GM18867 (cell line): ENCODE data around the gene SERP2.

ENCODE experiments used
- ATAC-seq: cut with Tn5 transposase; IDR thresholded peaks from one replicate; pipeline ENCODE4 v1.9.1; 2021; ENCODE audit warnings: mild to moderate bottlenecking, moderate library complexity; ENCODE audit not compliant: unreplicated experiment

SERP2 gene

DNA sequence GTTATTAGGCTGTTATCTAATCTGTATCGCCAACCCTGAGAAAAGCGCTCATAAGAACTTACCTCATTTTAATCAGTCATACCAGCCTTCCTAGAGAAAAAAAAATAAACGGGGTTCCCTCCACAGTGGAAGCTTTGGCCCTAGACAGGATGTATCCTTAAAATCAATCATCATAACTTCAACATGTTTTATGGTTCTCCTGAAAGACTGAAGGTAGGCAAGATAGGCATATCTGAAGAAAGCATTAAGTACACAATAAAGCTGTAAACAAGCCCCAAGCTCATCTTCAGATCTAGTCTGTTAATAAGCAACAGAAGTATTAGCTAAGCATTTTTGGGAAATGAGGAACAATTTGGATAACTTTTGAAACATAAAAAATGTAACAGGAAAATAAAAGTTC, 18.7 kb upstream of the SERP2 start:
- ATAC-seq: no peak

DNA sequence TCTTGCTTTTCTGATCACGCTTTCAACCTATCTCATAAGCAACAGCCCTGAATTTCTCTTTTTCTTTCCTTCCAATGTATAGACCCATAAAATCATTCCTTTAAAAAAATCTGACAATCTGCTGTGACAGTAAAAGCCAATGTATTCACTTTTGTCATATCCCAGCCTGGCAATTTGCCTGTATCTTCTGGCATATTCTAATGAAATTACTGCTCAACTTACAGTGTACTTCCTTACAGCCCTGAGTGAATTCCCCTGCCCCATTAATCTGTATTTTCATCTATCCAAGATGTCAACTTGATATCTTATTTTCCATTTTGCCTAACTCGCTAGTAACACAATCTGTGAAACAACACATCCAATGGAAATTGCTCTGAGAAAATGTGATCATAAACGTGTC, 18.0 kb upstream of the SERP2 start:
- ATAC-seq: no peak

DNA sequence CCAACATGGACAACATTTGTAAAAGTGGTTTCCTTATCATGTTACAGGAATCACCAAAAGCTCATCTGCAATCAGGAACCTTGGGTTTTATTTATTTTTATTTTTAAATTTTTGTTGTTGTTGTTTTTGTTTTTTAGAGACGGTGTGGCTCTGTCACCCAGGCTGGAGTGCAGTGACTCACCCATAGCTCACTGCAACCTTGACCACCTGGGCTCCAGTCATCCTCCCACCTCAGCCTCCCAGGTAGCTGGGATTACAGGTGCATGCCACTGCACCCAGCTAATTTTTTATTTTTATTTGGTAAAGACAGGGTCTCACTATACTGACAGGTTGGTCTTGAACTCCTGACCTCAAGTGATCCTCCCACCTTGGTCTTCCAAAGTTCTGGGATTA, 13.6 kb upstream of the SERP2 start:
- ATAC-seq: no peak

DNA sequence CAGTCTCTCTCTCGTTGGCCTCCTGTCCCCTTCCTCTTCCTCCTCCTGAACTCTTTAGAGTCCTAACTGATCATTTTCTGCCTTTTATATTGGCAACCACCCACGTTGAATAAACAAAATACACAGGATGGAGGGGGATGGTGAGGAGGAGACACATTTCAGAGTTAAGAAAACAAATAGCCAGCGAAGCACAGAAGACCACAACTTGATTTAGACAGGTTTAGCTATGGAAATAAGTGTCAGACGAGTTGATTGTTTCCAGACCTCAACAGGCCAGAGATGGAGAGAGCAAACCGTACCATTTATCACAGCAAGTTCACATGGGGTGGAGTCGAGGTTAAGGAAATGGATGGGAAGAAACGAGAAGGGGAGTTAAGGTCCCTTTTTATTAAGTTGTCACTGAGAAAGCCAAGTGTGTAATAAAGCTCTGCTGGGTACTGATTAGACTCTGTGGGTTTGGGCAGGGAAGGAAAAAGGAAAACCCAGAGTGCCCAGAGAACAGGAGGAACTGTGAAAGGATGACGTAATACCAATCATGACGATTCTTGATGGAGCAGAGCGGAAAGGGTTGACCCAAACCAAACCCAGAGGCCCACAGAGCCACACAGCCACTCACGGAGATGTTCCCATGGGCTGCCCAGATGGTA, 11.1 kb upstream of the SERP2 start:
- ATAC-seq: no peak

GRCh38 chr13:44363631-44364344, 9.8 kb upstream of the SERP2 start:
- ATAC-seq: no peak

DNA sequence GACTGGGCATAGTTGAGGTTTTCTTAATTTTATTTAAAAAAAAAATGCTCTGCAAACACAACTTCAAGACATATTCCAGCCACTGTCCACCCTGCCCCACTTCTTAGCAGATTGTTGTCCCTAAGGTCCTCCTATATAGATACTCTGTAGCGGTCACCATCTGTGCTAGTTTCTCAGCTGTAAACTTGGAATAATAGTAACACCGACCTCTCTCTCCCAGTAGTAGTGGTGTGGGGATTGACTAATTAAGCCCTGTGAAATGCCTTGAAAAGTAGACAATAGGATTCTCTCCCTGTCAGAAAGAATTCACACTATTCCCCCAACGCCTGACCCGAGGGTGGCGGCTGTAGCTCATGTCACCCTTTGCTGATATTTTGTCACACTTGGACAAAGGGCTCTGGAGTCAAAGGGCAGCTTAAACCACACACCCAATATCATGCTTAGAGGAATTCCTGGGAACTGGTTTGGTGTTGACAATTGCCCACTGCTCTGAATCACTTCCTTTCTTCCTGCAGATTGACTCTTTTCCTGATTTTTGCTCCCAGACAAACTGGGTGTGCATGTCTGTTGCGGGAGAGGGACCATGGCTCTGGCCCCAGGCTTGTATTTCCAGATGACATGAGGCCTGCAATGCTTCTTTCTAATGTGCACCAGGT, 9.2 kb upstream of the SERP2 start:
- ATAC-seq: no peak

GRCh38 chr13:44365008-44365407, 8.6 kb upstream of the SERP2 start:
- ATAC-seq: no peak

- no peak for ATAC-seq
Observed at GRCh38 chr13:44365899-44366298, 7.7 kb upstream of the SERP2 start.

GRCh38 chr13:44368062-44368591, 5.5 kb upstream of the SERP2 start:
- no peak for ATAC-seq

- ATAC-seq: no peak
Observed at GRCh38 chr13:44368599-44369368, 4.8 kb upstream of the SERP2 start.

- ATAC-seq: no peak
Observed at GRCh38 chr13:44371421-44371820, 2.2 kb upstream of the SERP2 start.

DNA sequence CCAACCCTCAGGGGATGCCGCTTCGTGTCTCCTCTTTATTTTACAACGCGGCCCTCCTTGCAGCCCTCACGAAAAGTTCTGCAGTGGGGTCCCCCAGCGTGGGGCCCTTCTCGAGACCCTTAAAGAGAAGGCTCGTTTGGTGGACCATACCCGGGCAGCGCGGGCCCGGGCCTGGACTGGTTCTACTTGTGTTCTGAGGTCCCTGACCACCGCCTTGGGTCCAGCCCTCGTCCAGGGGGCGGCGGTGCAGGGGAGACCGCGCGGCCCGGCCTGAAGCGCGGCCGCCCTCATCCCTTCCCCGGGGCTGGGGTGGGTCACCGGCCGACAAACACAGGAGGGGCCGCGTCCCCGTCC, 400 bp upstream of the SERP2 start:
- no peak for ATAC-seq

GRCh38 chr13:44374348-44374712, 706 bp downstream of the SERP2 start:
- ATAC-seq: no peak

GRCh38 chr13:44378277-44378676, 4.7 kb downstream of the SERP2 start:
- ATAC-seq: no peak

GRCh38 chr13:44379885-44380284, 6.3 kb downstream of the SERP2 start:
- no peak for ATAC-seq

GRCh38 chr13:44380404-44381165, 7.0 kb downstream of the SERP2 start:
- ATAC-seq: no peak

- ATAC-seq: no peak
Observed at GRCh38 chr13:44382635-44383145, 9.1 kb downstream of the SERP2 start.

GRCh38 chr13:44383945-44384344, 10.3 kb downstream of the SERP2 start:
- ATAC-seq: no peak

DNA sequence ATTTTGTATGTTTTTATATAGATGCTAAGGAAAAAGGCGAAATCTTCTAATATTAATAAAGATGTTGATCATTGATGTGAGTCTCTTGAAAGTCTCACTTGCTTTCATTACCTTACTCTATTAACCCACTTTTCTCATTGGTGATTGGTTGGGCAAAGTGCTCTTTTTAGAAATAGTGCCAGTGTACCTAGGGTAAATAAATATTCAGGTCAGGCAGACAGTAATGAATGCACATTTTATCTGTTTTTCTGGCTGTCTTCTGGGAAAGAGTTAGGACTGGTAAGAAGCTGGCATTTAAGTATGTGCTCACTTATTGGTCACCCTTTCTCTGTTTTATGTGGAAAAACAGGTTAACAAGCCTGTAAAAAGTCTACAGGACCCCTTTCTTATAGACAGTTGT, 11.2 kb downstream of the SERP2 start:
- no peak for ATAC-seq

DNA sequence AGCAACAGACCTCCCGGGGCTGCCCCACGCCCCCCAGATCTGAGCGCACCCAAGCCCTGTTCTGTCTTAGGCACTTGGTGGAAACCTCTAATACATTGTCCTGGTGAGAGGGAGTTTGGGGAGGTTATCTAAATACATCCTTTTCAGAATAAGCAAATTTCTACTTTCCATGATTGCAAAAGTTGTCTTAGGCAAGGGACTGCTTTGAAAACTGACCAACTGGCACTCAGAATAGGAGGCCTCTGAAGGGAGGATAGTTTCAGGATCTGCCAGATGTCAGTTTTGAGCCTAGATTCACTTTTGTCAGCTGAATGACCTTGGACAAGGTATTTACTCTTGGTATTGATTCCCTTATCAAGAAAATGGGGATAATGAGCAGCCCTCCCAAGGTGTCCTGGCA, 11.8 kb downstream of the SERP2 start:
- no peak for ATAC-seq

DNA sequence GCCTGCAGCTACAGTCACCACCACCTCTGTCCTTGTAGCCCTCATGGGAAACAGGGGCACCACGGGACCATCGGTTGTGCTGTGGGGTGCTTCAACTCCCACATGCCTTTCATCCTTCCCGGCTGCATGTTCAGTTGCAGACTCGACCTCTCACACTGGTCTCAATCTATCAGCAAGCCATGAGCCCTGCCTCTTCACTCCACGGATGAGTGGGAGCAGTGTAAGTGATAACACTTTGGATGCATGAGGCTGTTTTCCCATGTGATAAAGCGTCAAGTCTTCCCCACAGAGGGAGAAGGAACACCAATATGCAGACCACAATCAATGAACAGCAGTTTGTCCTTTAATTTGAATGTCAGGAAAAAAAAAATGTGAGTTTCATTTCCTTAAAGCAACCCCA, 12.2 kb downstream of the SERP2 start:
- no peak for ATAC-seq
